GM12892 (cell line): ENCODE results near the gene SNRPD3.

Source experiments
- POLR2A ChIP-seq: IDR thresholded peaks from 2 replicates; pipeline ENCODE4 v1.6.1; 2011; ENCODE audit warnings: low read depth, low read length, control low read depth
- POLR2AphosphoS5 ChIP-seq: IDR thresholded peaks from 2 replicates; pipeline ENCODE4 v1.6.1; 2011; ENCODE audit warnings: low read depth, low read length, control low read depth
- TAF1 ChIP-seq: IDR thresholded peaks from 2 replicates; pipeline ENCODE4 v1.6.1; 2011; ENCODE audit warnings: low read depth, mild to moderate bottlenecking, control low read depth, low read length, borderline replicate concordance

DNA sequence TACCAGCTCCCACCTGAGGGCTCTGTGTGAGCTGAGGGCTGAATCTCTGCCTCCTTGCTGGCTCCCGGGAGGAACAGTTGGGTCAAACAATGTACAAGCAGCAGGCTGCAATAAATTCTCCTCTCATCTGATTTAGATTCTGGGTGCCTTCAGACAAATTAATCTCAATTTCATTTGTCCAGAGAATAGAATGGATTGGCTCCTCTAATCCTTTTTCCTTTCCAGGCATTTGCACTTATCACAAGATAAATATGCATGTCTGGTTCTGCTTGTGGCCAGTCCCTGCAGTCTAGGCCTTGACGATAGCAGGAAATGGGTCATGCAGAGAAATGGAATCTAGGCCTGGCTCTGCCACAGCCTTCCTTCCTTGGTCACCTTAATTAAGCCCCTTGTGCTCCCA, 31.9 kb upstream of the SNRPD3 start:
- no peak for TF ChIP-seq POLR2A
- no peak for TF ChIP-seq TAF1
- no peak for TF ChIP-seq POLR2AphosphoS5
